Epithelial cell of prostate (primary cell): ENCODE results near the gene DDAH1.

Experiments
- DNase-seq: peaks from one replicate; pipeline ENCODE4 v3.0.0-alpha.2; 2011; ENCODE audit warnings: low read depth, low spot score
- H3K27ac ChIP-seq: fragments of 450-650 bp; 2 replicates; pipeline ENCODE4 v1.5.1; 2017; ENCODE audit warnings: mild to moderate bottlenecking

DDAH1 gene

GRCh38 chr1:85316321-85316720, 148.6 kb downstream of the DDAH1 start:
- H3K27ac ChIP-seq = no peak overlapping the region
- no peak for DNase-seq

DNA sequence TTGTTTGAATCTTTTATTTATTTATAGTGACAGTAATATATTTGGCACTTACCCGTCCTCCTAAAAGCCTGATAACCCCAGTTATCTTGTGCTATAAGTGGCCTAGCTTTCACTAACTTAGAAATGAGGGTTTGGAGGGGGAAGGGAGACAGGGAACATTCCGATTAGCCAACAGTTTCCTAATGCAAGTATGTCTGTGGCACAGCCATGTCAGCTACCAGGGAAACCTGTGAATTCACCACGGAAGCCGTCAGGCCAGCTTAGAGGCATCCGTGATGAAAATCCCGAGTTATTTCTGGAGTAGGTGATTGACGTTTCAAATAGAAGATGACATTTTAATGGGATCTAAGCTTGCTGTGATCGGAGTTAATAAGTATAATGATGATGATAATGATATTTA, 149.2 kb downstream of the DDAH1 start:
- H3K27ac ChIP-seq = no peak overlapping the region
- no peak for DNase-seq

GRCh38 chr1:85314726-85315125, 150.2 kb downstream of the DDAH1 start:
- DNase-seq = no peak
- H3K27ac ChIP-seq = no peak overlapping the region

- no peak for DNase-seq
- H3K27ac ChIP-seq = no peak overlapping the region
Measured at GRCh38 chr1:85313888-85314696, 150.9 kb downstream of the DDAH1 start.

DNA sequence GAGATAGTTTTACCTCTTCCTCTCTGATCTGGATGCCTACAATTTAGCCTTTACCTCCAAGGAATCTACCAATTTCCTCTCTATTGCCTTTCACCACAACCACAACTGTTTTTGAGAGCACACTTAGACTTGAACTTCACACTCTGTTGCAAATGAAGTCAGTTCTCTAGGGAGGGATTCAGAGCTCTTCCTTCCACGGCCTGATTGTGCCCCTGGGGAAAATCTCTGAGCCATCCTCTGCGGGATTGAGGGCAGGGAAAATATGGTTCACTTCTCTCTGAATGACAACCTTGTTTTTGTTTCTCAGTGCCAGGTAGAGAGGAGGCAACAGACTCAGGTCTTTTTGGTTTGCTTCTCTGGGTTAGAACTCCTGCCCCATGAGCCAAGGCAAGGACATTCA, 153.1 kb downstream of the DDAH1 start:
- DNase-seq = no peak
- no peak overlapping the region for H3K27ac ChIP-seq

DNA sequence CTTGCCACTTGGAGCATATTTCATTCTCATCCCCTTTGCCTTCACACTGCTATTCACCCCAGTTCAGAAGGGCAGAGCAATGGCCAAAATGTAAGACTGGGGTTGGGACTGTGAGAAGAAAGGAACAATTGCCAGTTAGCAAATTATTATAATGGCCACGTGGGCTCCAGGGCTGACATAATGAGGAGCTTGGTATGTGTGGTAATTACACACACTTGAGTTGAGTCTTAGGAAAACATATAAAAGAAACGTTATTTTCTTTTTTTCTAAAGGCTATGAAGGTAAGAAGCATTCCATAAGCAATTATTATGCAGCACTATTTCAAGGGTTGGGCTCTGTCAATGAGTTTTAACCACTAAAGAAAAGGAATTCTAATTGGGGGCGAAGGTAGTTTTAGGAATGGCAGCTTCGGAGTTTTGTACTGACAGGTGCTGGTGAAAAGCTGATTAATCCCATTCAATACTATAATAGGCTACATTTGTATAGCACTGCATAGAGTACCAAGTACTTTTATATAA, 156.1 kb downstream of the DDAH1 start:
- DNase-seq = no peak
- no peak overlapping the region for H3K27ac ChIP-seq

DNA sequence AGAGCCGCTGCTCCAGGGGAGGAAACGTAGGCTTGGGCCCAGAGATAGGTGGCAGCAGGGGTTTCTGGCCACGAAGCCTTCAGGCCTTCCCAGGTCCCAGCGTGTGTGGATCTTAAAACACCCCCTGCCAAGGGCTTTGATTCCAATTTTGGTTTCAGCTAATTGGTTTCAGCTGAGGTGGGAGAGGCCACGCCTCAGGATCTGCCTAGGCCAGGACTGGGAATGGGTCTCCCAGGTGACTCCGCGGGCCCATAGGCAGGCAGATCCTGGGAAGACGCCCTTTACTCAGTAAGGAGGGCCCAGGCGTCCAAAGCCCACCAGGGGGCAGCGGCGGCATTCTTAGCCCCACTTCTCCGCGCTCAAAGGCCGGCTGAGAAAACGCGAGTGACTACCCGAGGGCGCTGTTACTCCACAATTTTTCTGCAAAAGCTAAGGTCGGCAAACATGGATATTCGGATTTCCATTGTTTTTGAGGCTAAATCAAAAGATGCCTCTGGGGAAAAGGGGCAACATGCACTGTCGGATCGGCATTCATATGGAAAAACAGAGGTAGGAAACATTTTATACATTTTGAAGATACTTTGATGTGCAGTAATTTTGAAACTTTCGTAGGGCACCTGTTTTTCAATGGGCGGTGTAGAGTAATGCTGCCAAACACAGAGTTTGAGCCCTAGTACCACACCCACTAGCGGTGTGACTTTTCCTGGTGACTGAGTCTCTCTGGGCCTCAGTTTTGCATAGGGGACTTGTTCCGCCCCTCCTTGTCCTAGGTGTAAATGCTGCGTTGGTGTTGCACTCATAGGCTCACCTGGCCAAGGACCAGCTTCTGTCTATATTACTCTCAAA, 156.7 kb downstream of the DDAH1 start:
- H3K27ac ChIP-seq = no peak overlapping the region
- no peak for DNase-seq

GRCh38 chr1:85306236-85306635, 158.7 kb downstream of the DDAH1 start:
- no peak overlapping the region for H3K27ac ChIP-seq
- no peak for DNase-seq

- H3K27ac ChIP-seq = no peak overlapping the region
- no peak for DNase-seq
Measured at GRCh38 chr1:85303440-85304162, 161.4 kb downstream of the DDAH1 start.

DNA sequence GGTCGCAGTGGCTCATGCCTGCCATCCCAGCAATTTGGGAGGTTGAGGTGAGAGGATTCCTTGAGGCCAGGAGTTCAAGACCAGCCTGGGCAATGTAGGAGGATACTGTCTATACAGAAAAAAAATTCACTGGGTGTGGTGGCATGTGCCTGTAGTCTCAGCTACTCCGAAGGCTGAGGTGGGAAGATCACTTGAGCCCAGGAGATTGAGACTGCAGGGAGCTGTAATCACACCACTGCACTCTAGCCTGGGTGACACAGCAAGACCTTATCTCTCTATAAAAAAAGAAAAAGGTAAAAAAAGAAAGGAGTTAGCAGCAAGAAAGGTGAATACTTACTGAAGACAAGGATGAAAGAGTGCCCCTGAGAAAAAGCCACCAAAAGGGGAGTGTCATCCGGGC, 164.8 kb downstream of the DDAH1 start:
- H3K27ac ChIP-seq = no peak overlapping the region
- no peak for DNase-seq

- DNase-seq = peak; percentile 95
- H3K27ac ChIP-seq = peak overlapping the region; percentile 96
Measured at GRCh38 chr1:85297855-85298629, 166.9 kb downstream of the DDAH1 start.

GRCh38 chr1:85297538-85297854, 167.5 kb downstream of the DDAH1 start:
- DNase-seq = no peak
- peak overlapping the region; percentile 96 for H3K27ac ChIP-seq

GRCh38 chr1:85296980-85297379, 168.0 kb downstream of the DDAH1 start:
- DNase-seq = peak; percentile 51

GRCh38 chr1:85295654-85296053, 169.3 kb downstream of the DDAH1 start:
- peak overlapping the region; percentile 96 for H3K27ac ChIP-seq
- DNase-seq = no peak

More at GRCh38 chr1:85296980-85297379, 168.0 kb downstream of the DDAH1 start:
- H3K27ac ChIP-seq = peak overlapping the region; percentile 96

GRCh38 chr1:85295006-85295431, 169.9 kb downstream of the DDAH1 start:
- peak; percentile 84 for DNase-seq
- peak overlapping the region; percentile 96 for H3K27ac ChIP-seq

GRCh38 chr1:85290826-85291225, 174.1 kb downstream of the DDAH1 start:
- H3K27ac ChIP-seq = peak overlapping the region; percentile 88
- DNase-seq = no peak

DNA sequence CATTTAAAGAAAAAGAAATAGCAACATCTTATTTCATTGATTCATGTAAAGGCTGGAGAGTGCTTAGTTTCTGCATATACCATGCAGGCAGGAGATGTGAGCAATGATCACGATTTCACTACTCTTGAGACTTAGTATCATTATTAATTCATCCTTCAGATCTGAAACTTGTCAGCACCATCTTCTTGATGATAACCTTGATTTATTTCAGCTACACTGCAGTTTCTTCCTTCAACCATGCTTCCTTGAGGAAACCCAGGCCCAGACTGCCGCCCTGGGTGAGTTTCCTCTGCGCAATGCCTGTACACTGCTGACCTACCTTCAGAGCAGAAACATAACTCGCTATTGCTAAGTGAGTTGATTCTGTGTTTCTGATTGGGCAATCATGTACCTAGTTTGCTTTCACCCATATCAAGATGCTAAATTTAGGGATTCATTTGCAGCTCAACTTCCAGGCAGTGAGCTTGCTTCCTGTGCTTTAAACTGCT, 175.1 kb downstream of the DDAH1 start:
- peak; percentile 27 for DNase-seq
- H3K27ac ChIP-seq = peak overlapping the region; percentile 88

DNA sequence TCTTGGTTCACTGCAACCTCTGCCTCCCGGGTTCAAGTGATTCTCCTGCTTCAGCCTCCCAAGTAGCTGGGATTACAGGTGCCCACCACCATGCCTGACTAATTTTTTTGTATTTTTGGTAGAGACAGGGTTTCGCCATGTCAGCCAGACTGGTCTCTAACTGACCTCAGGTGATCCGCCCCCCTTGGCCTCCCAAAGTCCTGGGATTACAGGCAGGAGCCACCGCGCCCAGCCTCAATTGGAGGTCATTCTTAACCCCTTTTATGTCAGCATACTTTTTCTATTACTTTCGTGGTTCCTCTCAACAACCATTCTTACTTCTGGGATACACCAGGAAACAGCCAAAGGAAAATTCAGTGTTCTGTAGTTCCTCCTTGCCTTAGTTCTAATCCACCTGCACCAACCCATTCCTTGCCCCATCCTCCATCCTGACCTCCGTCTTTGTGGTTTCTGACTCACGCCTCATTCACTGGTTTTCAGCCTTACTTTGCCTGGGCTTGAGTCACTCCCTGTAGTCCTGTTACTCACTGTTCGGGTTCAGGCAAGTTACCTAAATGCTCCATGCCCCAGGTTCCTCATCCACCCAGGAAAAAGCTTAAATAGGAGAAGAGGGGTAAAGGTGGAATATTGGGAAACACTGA, 175.6 kb downstream of the DDAH1 start:
- peak; percentile 97 for DNase-seq
- peak overlapping the region; percentile 88 for H3K27ac ChIP-seq

DNA sequence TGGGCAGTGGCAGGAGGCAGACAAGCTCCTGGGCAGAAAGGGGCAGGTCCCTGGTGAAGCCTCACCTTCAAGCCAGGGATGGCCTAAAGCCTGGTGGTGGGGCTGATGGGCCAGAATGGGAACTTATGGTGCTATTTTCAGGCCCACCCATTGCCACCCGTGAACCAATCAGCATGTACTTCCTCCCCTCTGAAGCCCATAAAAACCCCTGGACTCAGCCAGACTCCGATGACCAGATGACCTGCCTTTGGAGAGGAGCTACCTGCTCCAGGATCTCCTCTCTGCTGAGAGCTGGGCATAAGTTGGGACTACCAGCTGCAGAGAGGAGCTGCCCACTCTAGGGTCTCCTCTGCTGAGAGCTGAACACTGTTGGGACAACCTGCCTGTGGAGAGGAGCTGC, 180.8 kb downstream of the DDAH1 start:
- no peak overlapping the region for H3K27ac ChIP-seq
- no peak for DNase-seq
